Small intestine (tissue), 7 donors: ENCODE data around the gene LMOD2. TPM values are rescaled to one million over a fixed set of nuclear protein-coding genes. Genes with fewer than 3 reads are reported as not detected.

Experiments
- DNase-seq, 2 donors: peaks; one replicate each; pipeline versions ENCODE4 v3.0.0 to v3.0.0-alpha.2; 2013
- FAIRE-seq: peaks from 2 replicates; lab custom pipeline; 2012; peaks lifted over from hg19 to GRCh38; lab: Jason Lieb, UNC
- H3K27ac ChIP-seq, 3 donors: one replicate each; pipeline ENCODE4 v1.5.1; 2013; ENCODE audit warnings: low read length in 2 of 3, mild to moderate bottlenecking in 2 of 3, control low read depth in 1 of 3, inconsistent platforms in 1 of 3, low read depth in 1 of 3, moderate library complexity in 1 of 3
- H3K27me3 ChIP-seq, 3 donors: one replicate each; pipeline ENCODE4 v1.6.1; 2013; ENCODE audit warnings: low read length in 3 of 3, inconsistent platforms in 1 of 3; ENCODE audit not compliant: control insufficient read depth in 3 of 3, insufficient read depth in 3 of 3
- H3K36me3 ChIP-seq, 3 donors: one replicate each; pipeline ENCODE4 v1.6.1; 2013; ENCODE audit warnings: low read length in 3 of 3, inconsistent platforms in 1 of 3, low read depth in 1 of 3, mild to moderate bottlenecking in 1 of 3, moderate library complexity in 1 of 3; ENCODE audit not compliant: control insufficient read depth in 3 of 3, insufficient read depth in 2 of 3
- H3K4me1 ChIP-seq, 3 donors: one replicate each; pipeline ENCODE4 v1.6.1; 2013; ENCODE audit warnings: low read length in 2 of 3, inconsistent platforms in 1 of 3, low read depth in 1 of 3, mild to moderate bottlenecking in 1 of 3, moderate library complexity in 1 of 3; ENCODE audit not compliant: control insufficient read depth in 3 of 3, insufficient read depth in 2 of 3
- H3K4me3 ChIP-seq, 3 donors: one replicate each; pipeline ENCODE4 v1.5.1; 2013; ENCODE audit warnings: low read length in 3 of 3, control low read depth in 1 of 3, inconsistent platforms in 1 of 3, low read depth in 1 of 3, mild to moderate bottlenecking in 1 of 3, moderate library complexity in 1 of 3
- H3K9me3 ChIP-seq, 2 donors: one replicate each; pipeline ENCODE4 v1.6.1; 2013; ENCODE audit warnings: low read depth in 1 of 2, low read length in 1 of 2; ENCODE audit not compliant: control insufficient read depth in 2 of 2, insufficient read depth in 1 of 2
- WGBS, 3 donors: extraction: QIAGEN DNeasy Blood & Tissue Kit; methylation state at CpG; one replicate each; pipeline ENCODE4 v1.1.7; 2013; 5-methylcytosine and 5-hydroxymethylcytosine counted together
- polyA plus RNA-seq, 4 donors: library from polyadenylated mRNA; stranded (reverse) in 3 of 4; unstranded in 1 of 4; fragments of 200-250 nt in 3 of 4; fragments of 120-200 nt in 1 of 4; gene quantifications; one replicate each; pipeline versions ENCODE4 v1.2.1 to v1.2.3, GENCODE V29; 2013
- donor health status: healthy with polysubstance abuse.
- donor health status: control.
- donor health status: control.
- donor health status: Bipolar disorder and iron deficiency.
- donor health status: healthy.

LMOD2 gene
- polyA plus RNA-seq, 4 donors: 0.04 to 1.6 (median 0.42) TPM

DNA sequence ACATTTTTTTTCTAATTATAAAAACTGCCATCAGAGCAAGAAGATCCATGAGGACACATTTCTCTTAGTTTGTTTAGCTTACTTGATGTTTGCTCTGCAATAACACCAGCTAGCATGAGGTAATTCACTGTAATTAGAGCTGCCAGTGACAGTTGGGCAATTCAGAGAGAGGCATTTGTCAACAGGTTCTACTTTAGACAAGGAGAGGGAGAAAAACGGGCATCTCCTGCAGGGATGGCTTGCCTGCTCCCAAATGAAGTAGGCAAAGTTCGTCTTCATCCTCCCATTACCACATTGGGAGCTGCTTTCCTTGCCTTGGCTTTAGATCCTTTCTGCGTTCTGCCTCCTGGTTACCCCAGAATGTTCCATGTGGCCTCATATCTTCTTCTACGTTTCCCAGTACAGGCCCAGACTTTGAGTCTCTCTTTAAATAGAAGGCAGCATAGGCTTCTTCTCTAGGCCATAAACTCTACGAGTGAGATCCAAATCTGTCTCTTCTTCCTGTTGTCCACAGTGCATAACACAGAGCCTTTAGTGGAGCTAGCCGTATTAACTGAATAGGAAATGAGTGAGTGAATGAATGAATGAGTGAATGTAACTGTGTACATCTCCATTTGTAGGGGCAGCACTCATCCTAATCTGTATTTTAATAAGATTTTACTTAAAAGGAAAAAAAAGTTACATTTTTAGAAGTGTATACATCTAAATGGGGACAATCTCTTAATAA is 32.8 kb upstream of the LMOD2 start:
- H3K9me3 ChIP-seq: no peaks in the 10 kb centered on the region
- no peaks in the 10 kb centered on the region for H3K36me3 ChIP-seq
- no peaks in the 10 kb centered on the region for H3K27me3 ChIP-seq
- WGBS, 3 donors: 72 to 76% (median 75%) methylated on average over 6 of the region's 6 CpGs
- H3K4me3 ChIP-seq: no peak overlapping the region
- no peak for FAIRE-seq
- DNase-seq: peak; percentile 20 to 39
- no peaks in the 10 kb centered on the region for H3K4me1 ChIP-seq
- no peak overlapping the region for H3K27ac ChIP-seq

- FAIRE-seq (no peak), DNase-seq (peak; percentile 38 to 62)
- Histone ChIP-seq H3K9me3 (no peaks in the 10 kb centered on the region), H3K36me3 (no peaks in the 10 kb centered on the region), H3K4me3 (no peak overlapping the region), H3K4me1 (no peaks in the 10 kb centered on the region), H3K27me3 (no peaks in the 10 kb centered on the region), H3K27ac (no peak overlapping the region)
- 60 to 63% (median 61%) methylated on average over 12 of the region's 12 CpGs for WGBS, 3 donors
Measured at GRCh38 chr7:123624527-123625183, 31.0 kb upstream of the LMOD2 start.

DNA sequence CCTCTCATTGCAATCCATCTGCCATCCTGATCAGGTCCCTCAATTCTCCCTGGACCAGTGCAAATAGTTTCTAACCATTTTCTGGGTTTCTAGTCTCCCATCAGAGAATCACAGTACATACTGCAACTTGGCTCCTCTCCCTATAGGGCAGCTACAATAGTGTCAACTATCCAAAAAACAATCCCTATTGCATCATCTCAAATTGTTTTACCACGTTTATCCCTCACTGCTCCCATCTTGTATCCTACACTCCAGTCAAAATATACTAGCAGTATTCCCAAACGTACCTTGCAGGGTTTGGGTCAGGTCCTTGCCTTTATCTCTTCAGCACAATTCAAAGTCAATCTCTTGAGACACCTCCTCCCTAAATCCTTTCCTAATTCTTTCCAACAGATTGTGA is 30.4 kb upstream of the LMOD2 start:
- Histone ChIP-seq H3K36me3 (no peaks in the 10 kb centered on the region), H3K4me3 (no peak overlapping the region), H3K27me3 (no peaks in the 10 kb centered on the region), H3K27ac (no peak overlapping the region), H3K4me1 (no peaks in the 10 kb centered on the region), H3K9me3 (no peaks in the 10 kb centered on the region)
- DNase-seq: no peak
- 52 to 61% (median 60%) methylated on average over 2 of the region's 2 CpGs for WGBS, 3 donors
- FAIRE-seq: no peak

- Histone ChIP-seq H3K9me3 (no peaks in the 10 kb centered on the region), H3K4me3 (no peak overlapping the region), H3K27ac (no peak overlapping the region), H3K36me3 (no peaks in the 10 kb centered on the region), H3K4me1 (no peaks in the 10 kb centered on the region), H3K27me3 (no peaks in the 10 kb centered on the region)
- 94 to 97% (median 95%) methylated on average over 2 of the region's 2 CpGs for WGBS, 3 donors
- no peak for FAIRE-seq
- no peak for DNase-seq
Measured at GRCh38 chr7:123627851-123628250, 27.8 kb upstream of the LMOD2 start.

DNA sequence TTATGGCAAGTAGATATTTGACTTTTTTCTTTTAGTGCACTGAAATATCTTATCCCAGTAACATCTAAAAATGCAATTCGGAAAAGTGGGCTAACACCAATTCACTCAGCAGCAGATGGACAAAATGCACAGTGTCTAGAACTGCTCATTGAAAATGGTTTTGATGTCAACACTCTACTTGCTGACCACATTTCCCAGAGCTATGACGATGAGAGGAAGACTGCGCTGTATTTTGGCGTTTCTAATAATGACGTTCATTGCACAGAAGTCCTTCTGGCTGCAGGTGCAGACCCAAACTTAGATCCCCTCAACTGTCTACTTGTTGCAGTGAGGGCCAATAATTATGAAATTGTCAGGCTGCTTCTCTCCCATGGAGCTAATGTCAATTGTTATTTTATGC is 26.8 kb upstream of the LMOD2 start:
- no peak for DNase-seq
- H3K9me3 ChIP-seq: no peaks in the 10 kb centered on the region
- 93 to 96% (median 93%) methylated on average over 5 of the region's 5 CpGs for WGBS, 3 donors

DNA sequence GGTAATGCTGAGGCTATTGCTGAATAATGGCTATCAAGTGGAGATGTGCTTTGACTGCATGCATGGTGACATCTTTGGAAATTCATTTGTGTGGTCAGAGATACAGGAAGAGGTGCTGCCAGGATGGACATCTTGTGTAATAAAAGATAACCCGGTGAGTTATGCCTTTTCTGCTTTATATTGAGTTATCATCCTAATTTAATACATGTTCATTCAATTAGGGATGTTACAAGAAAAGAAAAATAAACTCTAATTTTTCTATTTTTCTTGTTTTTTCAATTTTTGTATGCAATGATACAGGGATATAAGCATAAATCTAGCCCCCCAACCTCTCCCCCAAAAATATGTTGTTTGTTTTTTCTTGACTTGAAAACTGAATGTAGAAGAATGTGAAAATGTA is 26.4 kb upstream of the LMOD2 start:
- Histone ChIP-seq H3K9me3 (no peaks in the 10 kb centered on the region), H3K4me3 (no peak overlapping the region), H3K4me1 (no peaks in the 10 kb centered on the region), H3K27me3 (no peaks in the 10 kb centered on the region), H3K27ac (no peak overlapping the region), H3K36me3 (no peaks in the 10 kb centered on the region)
- FAIRE-seq (no peak), DNase-seq (no peak)
- WGBS, 3 donors: 82 to 90% (median 83%) methylated on average over 1 of the region's 1 CpG

More for the DNA sequence above, 26.8 kb upstream of the LMOD2 start:
- H3K27ac ChIP-seq: no peak overlapping the region
- no peaks in the 10 kb centered on the region for H3K4me1 ChIP-seq
- no peak overlapping the region for H3K4me3 ChIP-seq
- no peak for FAIRE-seq
- no peaks in the 10 kb centered on the region for H3K36me3 ChIP-seq
- no peaks in the 10 kb centered on the region for H3K27me3 ChIP-seq

- Histone ChIP-seq H3K9me3 (no peaks in the 10 kb centered on the region), H3K27ac (no peak overlapping the region), H3K4me3 (no peak overlapping the region), H3K4me1 (no peaks in the 10 kb centered on the region), H3K36me3 (no peaks in the 10 kb centered on the region), H3K27me3 (no peaks in the 10 kb centered on the region)
- no peak for DNase-seq
- no peak for FAIRE-seq
- WGBS, 3 donors: 82 to 89% (median 85%) methylated on average over 2 of the region's 2 CpGs
Measured at GRCh38 chr7:123632808-123633207, 22.9 kb upstream of the LMOD2 start.

GRCh38 chr7:123633553-123633952 is 22.1 kb upstream of the LMOD2 start:
- WGBS, 3 donors: 66 to 89% (median 83%) methylated on average over 7 of the region's 7 CpGs
- H3K36me3 ChIP-seq: no peaks in the 10 kb centered on the region
- no peak for FAIRE-seq
- no peak for DNase-seq
- no peaks in the 10 kb centered on the region for H3K4me1 ChIP-seq
- H3K27ac ChIP-seq: no peak overlapping the region
- no peaks in the 10 kb centered on the region for H3K9me3 ChIP-seq
- H3K4me3 ChIP-seq: no peak overlapping the region
- no peaks in the 10 kb centered on the region for H3K27me3 ChIP-seq
